ENCODE results near the gene FAM221A. TPM values are rescaled to one million over a fixed set of nuclear protein-coding genes. Genes with fewer than 3 reads are reported as not detected.

The FAM221A gene
- total and polyA plus RNA-seq, 2 of the 8 experiments (the other 6 are each of a cell fraction or from before 2014, with no cell fraction given): 21.5 to 39.0 TPM

DNA sequence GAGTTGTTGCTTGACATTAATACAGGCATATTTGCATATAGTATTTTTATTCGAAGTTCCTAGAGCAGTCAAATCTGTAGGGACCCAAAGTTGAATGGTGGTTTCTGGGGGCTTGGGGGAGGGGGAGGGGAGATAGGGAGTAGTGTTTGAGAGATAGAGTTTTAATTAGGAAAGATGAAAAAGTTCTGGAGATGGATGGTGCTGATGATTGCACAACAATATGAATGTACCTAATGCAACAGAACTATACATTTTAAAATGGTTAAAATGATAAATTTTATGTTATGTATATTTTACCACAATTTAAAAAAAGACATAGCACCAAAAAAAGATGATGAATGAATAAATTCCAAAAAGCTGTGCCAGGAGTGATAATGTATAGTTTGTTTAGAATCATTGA, 71.9 kb downstream of the FAM221A start:
- Histone ChIP-seq H3K27me3 (replicated peaks in 1 of 4; ENCODE audit: control insufficient read depth in 3 of 4, extremely low read depth in 1 of 4, insufficient read depth in 3 of 4, low read length in 3 of 4) (no peaks in the 10 kb centered on the region), H2BK12ac (ENCODE audit: low read depth, low read length) (no peak overlapping the region), H4K8ac (ENCODE audit: extremely low read depth, insufficient read depth, low read length) (no peak overlapping the region), H3K23ac (ENCODE audit: insufficient read length) (no peak overlapping the region), H2BK5ac (ENCODE audit: low read depth, low read length) (no peak overlapping the region), H3K23me2 (ENCODE audit: low read depth, low read length) (no peaks in the 10 kb centered on the region), H3K9me3 (ENCODE audit: insufficient read depth in 2 of 2, low read depth in 1 of 2, low read length in 1 of 2) (no peaks in the 10 kb centered on the region), H3K4me2 (ENCODE audit: insufficient read depth in 1 of 2, low read depth in 2 of 2, low read length in 2 of 2) (no peak overlapping the region), H3K56ac (replicated peaks; ENCODE audit: insufficient read length, low read depth, low read length) (no peak overlapping the region), H3K4me1 (replicated peaks in 1 of 4; ENCODE audit: control insufficient read depth in 3 of 4, insufficient read depth in 4 of 4, low read length in 3 of 4) (no peaks in the 10 kb centered on the region), H2BK15ac (ENCODE audit: low read length) (no peak overlapping the region), H4K91ac (replicated peaks; ENCODE audit: insufficient read length, low read length) (no peak overlapping the region), H2BK120ac (replicated peaks; ENCODE audit: low read depth, low read length) (no peak overlapping the region), H3K36me3 (ENCODE audit: control insufficient read depth in 2 of 4, insufficient read depth in 4 of 4, low read length in 3 of 4) (no peaks in the 10 kb centered on the region), H3K27ac (ENCODE audit: low read depth, low read length) (no peak overlapping the region), H2AFZ (ENCODE audit: low read length) (no peak overlapping the region), H3K4me3 (ENCODE audit: extremely low read depth in 1 of 4, insufficient read depth in 2 of 4, low read depth in 3 of 4, low read length in 4 of 4) (no peak overlapping the region), H3K14ac (ENCODE audit: insufficient read length) (no peak overlapping the region), H4K20me1 (replicated peaks in 1 of 2; ENCODE audit: control insufficient read depth in 1 of 2, insufficient read depth in 2 of 2, low read length in 2 of 2) (no peaks in the 10 kb centered on the region), H3K18ac (ENCODE audit: extremely low read depth, low read length) (no peak overlapping the region), H3K79me1 (ENCODE audit: low read depth, low read length) (no peaks in the 10 kb centered on the region), H3K4ac (replicated peaks; ENCODE audit: insufficient read length, low read depth, low read length) (no peak overlapping the region), H2AK5ac (ENCODE audit: low read depth, low read length) (no peak overlapping the region), H2BK20ac (ENCODE audit: low read length) (no peak overlapping the region), H4K5ac (ENCODE audit: insufficient read length, low read depth, low read length) (no peak overlapping the region), H3K79me2 (ENCODE audit: control insufficient read depth in 1 of 2, insufficient read depth in 2 of 2, low read length in 2 of 2) (no peaks in the 10 kb centered on the region), H3K9ac (replicated peaks in 1 of 4; ENCODE audit: extremely low read depth in 1 of 4, low read depth in 3 of 4, low read length in 3 of 4) (no peak overlapping the region)
- CTCF ChIA-PET (ENCODE audit: partially characterized antibody): interaction anchor here (0.6 kb wide), 1 partner anchor 370 kb away, joined by 4 read pairs; no protein-coding TSS in a partner anchor
- WGBS, 2 experiments (ENCODE audit: extremely low coverage in 1 of 2, insufficient coverage in 1 of 2, insufficient read length in 1 of 2, insufficient replicate concordance in 2 of 2, low coverage in 1 of 2, low lambda C conversion rate in 2 of 2, missing lambda C conversion rate in 1 of 2): 100% methylated on average over 1 of the region's 1 CpG; no CpG with 5 or more reads in 1 of the 2 experiments
- POLR2A ChIA-PET (ENCODE audit: partially characterized antibody): no interaction called here
- no peak for DNase-seq (ENCODE audit: low read depth in 1 of 2, low spot score in 2 of 2)
- FAIRE-seq: no peak
- no peak for TF ChIP-seq SIRT6 (IDR thresholded peaks at IDR 0.05; ENCODE audit: low read length)
- TF ChIP-seq SIX5 (IDR thresholded peaks at IDR 0.05; ENCODE audit: low read depth, low read length): no peak
- no peak for TF ChIP-seq POU5F1 (IDR thresholded peaks at IDR 0.05; ENCODE audit: low read depth, low read length)
- TF ChIP-seq YY1 (IDR thresholded peaks at IDR 0.05; ENCODE audit: low read depth, low read length): no peak
- TF ChIP-seq NANOG (IDR thresholded peaks at IDR 0.05; ENCODE audit: insufficient read depth, low read depth, low read length, poor library complexity, severe bottlenecking): no peak
- TF ChIP-seq SP1 (IDR thresholded peaks at IDR 0.05; ENCODE audit: low read depth, low read length): no peak
- TF ChIP-seq CBX5 (IDR thresholded peaks at IDR 0.05; ENCODE audit: low read depth, low read length): no peak
- TF ChIP-seq TEAD4 (IDR thresholded peaks at IDR 0.05; ENCODE audit: low read depth, low read length): no peak
- TF ChIP-seq KDM1A (IDR thresholded peaks at IDR 0.05; ENCODE audit: borderline replicate concordance, low read length): no peak
- no peak for TF ChIP-seq HDAC2 (IDR thresholded peaks at IDR 0.05; ENCODE audit: borderline replicate concordance in 1 of 2, low read depth in 2 of 2, low read length in 2 of 2)
- no peak for TF ChIP-seq SRF (IDR thresholded peaks at IDR 0.05; ENCODE audit: low read depth, low read length)
- no peak for TF ChIP-seq TCF12 (IDR thresholded peaks at IDR 0.05; ENCODE audit: low read depth, low read length)

Data from H1 (cell line).